HL-60 (cell line): ENCODE measurements around the gene NPR3.

Experiments
- CTCF ChIP-seq: IDR thresholded peaks from one replicate; pipeline ENCODE4 v1.5.1; 2011; ENCODE audit warnings: low read length, control low read depth, inconsistent platforms; ENCODE audit not compliant: insufficient read depth
- GABPA ChIP-seq: IDR thresholded peaks from 2 replicates; pipeline ENCODE4 v1.6.1; 2012; ENCODE audit warnings: low read depth
- POLR2AphosphoS5 ChIP-seq: IDR thresholded peaks from 2 replicates; pipeline ENCODE4 v1.6.1; 2012; ENCODE audit warnings: low read depth
- REST ChIP-seq: IDR thresholded peaks from 2 replicates; pipeline ENCODE4 v1.6.1; 2012; ENCODE audit warnings: low read depth; ENCODE audit not compliant: insufficient replicate concordance
- SPI1 ChIP-seq: IDR thresholded peaks from 2 replicates; pipeline ENCODE4 v1.6.1; 2012; ENCODE audit warnings: low read depth, mild to moderate bottlenecking, borderline replicate concordance

GRCh38 chr5:32664523-32664922, 46.6 kb upstream of the NPR3 start:
- TF ChIP-seq CTCF, result no peak
- TF ChIP-seq REST, result no peak
- no peak for TF ChIP-seq GABPA
- no peak for TF ChIP-seq SPI1
- TF ChIP-seq POLR2AphosphoS5, result no peak
